CD14-positive monocyte (primary cell): Measurements from ENCODE around the gene ZNF346. TPM values are rescaled to one million over a fixed set of nuclear protein-coding genes. Genes with fewer than 3 reads are reported as not detected.

Experiments used
- DNase-seq, 3 donors: peaks; one replicate each; pipeline ENCODE4 v3.0.0-alpha.2; 2011 to 2022
- H2AFZ ChIP-seq: 2 replicates; pipeline ENCODE4 v1.6.0; 2012; ENCODE audit warnings: mild to moderate bottlenecking, low read depth, low read length, inconsistent platforms; ENCODE audit not compliant: insufficient read depth, poor library complexity, severe bottlenecking
- H3K27ac ChIP-seq, 2 donors: 1 replicate in 1 of 2; 2 replicates in 1 of 2; pipeline ENCODE4 v1.5.1; 2012 to 2013; ENCODE audit warnings: low read length in 2 of 2, control low read depth in 1 of 2, inconsistent platforms in 1 of 2, low read depth in 1 of 2, mild to moderate bottlenecking in 1 of 2
- H3K27me3 ChIP-seq, 2 donors: one replicate each; pipeline versions ENCODE4 v1.6.0 to v1.6.1; 2011 to 2013; ENCODE audit warnings: low read length in 2 of 2; ENCODE audit not compliant: control insufficient read depth in 2 of 2, insufficient read depth in 2 of 2
- H3K36me3 ChIP-seq, 2 donors: replicated peaks in 1 of 2; 1 replicate in 1 of 2; 2 replicates in 1 of 2; pipeline versions ENCODE4 v1.5.1 to v1.6.1; 2012 to 2013; ENCODE audit warnings: low read length in 2 of 2, control low read depth in 1 of 2, inconsistent platforms in 1 of 2, mild to moderate bottlenecking in 1 of 2; ENCODE audit not compliant: insufficient read depth in 2 of 2, control insufficient read depth in 1 of 2
- H3K4me1 ChIP-seq, 2 donors: 1 replicate in 1 of 2; 2 replicates in 1 of 2; pipeline versions ENCODE4 v1.5.1 to v1.6.1; 2012 to 2013; ENCODE audit warnings: low read length in 2 of 2, control low read depth in 1 of 2, inconsistent platforms in 1 of 2, mild to moderate bottlenecking in 1 of 2, moderate library complexity in 1 of 2; ENCODE audit not compliant: insufficient read depth in 2 of 2, control insufficient read depth in 1 of 2
- H3K4me2 ChIP-seq: replicated peaks from 2 replicates; pipeline ENCODE3; 2012; ENCODE audit warnings: low read length, moderate library complexity, mild to moderate bottlenecking; ENCODE audit not compliant: poor library complexity, severe bottlenecking; ENCODE audit errors: extremely low read depth
- H3K4me3 ChIP-seq, 3 experiments: fragments of 200-600 bp in 1 of 3; sonication (generic) in 1 of 3; replicated peaks in 1 of 3; 1 replicate in 2 of 3; 2 replicates in 1 of 3; pipeline ENCODE4 v1.5.1; 2011 to 2013; ENCODE audit warnings: low read length in 3 of 3, mild to moderate bottlenecking in 3 of 3, control low read depth in 2 of 3, low read depth in 2 of 3, inconsistent platforms in 1 of 3, moderate library complexity in 1 of 3
- H3K79me2 ChIP-seq: 2 replicates; pipeline ENCODE4 v1.6.0; 2012; ENCODE audit warnings: mild to moderate bottlenecking, control low read depth, inconsistent platforms, low read length, moderate library complexity; ENCODE audit not compliant: insufficient read depth
- H3K9ac ChIP-seq: 2 replicates; pipeline ENCODE4 v1.6.0; 2017; ENCODE audit warnings: low read length, mild to moderate bottlenecking; ENCODE audit not compliant: insufficient read depth, poor library complexity, severe bottlenecking
- H3K9me3 ChIP-seq, 2 donors: replicated peaks in 1 of 2; 1 replicate in 1 of 2; 2 replicates in 1 of 2; pipeline versions ENCODE4 v1.5.1 to v1.6.1; 2012 to 2013; ENCODE audit warnings: low read length in 2 of 2, control low read depth in 1 of 2; ENCODE audit not compliant: control insufficient read depth in 1 of 2, insufficient read depth in 1 of 2
- H4K20me1 ChIP-seq: 2 replicates; pipeline ENCODE4 v1.6.0; 2012; ENCODE audit warnings: mild to moderate bottlenecking, low read length, control low read depth, moderate library complexity; ENCODE audit not compliant: insufficient read depth
- H3K27ac Mint-ChIP-seq, 7 donors: one replicate each; pipeline ENCODE4 v1.8.0; 2020; ENCODE audit warnings: mild to moderate bottlenecking in 7 of 7, mixed read lengths in 7 of 7, moderate library complexity in 6 of 7, inconsistent platforms in 2 of 7
- H3K27me3 Mint-ChIP-seq, 3 donors: one replicate each; pipeline ENCODE4 v1.8.0; 2021 to 2022; ENCODE audit warnings: low read depth in 3 of 3, mild to moderate bottlenecking in 3 of 3, mixed read lengths in 3 of 3, moderate library complexity in 3 of 3, inconsistent platforms in 1 of 3
- H3K36me3 Mint-ChIP-seq, 2 donors: one replicate each; pipeline ENCODE4 v1.8.0; 2020; ENCODE audit warnings: mixed read lengths in 2 of 2, inconsistent platforms in 1 of 2, mild to moderate bottlenecking in 1 of 2
- H3K4me1 Mint-ChIP-seq: one replicate; pipeline ENCODE4 v1.8.0; 2020; ENCODE audit warnings: mild to moderate bottlenecking, mixed read lengths
- H3K4me3 Mint-ChIP-seq, 2 donors: one replicate each; pipeline ENCODE4 v1.8.0; 2020; ENCODE audit warnings: mild to moderate bottlenecking in 2 of 2, mixed read lengths in 2 of 2, moderate library complexity in 1 of 2
- H3K9me3 Mint-ChIP-seq, 7 donors: one replicate each; pipeline ENCODE4 v1.8.0; 2020 to 2022; ENCODE audit warnings: mixed read lengths in 7 of 7, mild to moderate bottlenecking in 6 of 7, moderate library complexity in 6 of 7, inconsistent platforms in 2 of 7
- WGBS: methylation state at CpG from one replicate; pipeline ENCODE4 v1.1.5; 2013; ENCODE audit warnings: missing lambda C conversion rate; ENCODE audit not compliant: insufficient coverage; 5-methylcytosine and 5-hydroxymethylcytosine counted together
- intact Hi-C, 2 donors: fragments of 100-400 bp; cut with micrococcal nuclease; formaldehyde crosslinking; loops; one replicate each; pipeline versions ENCODE4 v1.15.0 to v1.15.1; 2023
- polyA plus RNA-seq, 3 donors: library from polyadenylated mRNA; depleted of rRNA in 1 of 3; unstranded in 2 of 3; stranded (reverse) in 1 of 3; fragments of 300-500 nt in 2 of 3; fragments of >200 nt in 1 of 3; fragmentation: Illumina TruSeq in 2 of 3; gene quantifications; 1 replicate in 2 of 3; 2 replicates in 1 of 3; pipeline ENCODE4 v1.2.3, GENCODE V29; 2012 to 2021
- TF ChIP-seq, protein P1 (sequence below): fragments of 200-600 bp; IDR thresholded peaks from one replicate; pipeline ENCODE4 v1.8.0; 2022; ENCODE audit warnings: antibody characterized with exemption, mild to moderate bottlenecking

Gene ZNF346
- polyA plus RNA-seq, 3 donors = 6.0 to 9.6 (median 6.4) TPM

- DNase-seq = peak; percentile 97 to 98 (median 98)
- Mint-ChIP-seq H3K4me3 (peak overlapping the region; percentile 59 to 72), H3K27ac (peak overlapping the region; percentile 93 to 100 (median 99)), H3K27me3 (peaks cover 0 to 3% (median 0%) of the 10 kb centered on the region in 3 donors), H3K4me1 (peaks cover 61% of the 10 kb centered on the region), H3K36me3 (peaks cover 6 to 23% of the 10 kb centered on the region in 2 donors), H3K9me3 (peaks cover 0 to 2% (median 0%) of the 10 kb centered on the region in 7 donors)
- intact Hi-C loops = loop anchor here in 1 of 2 donors (5.0 kb wide), 1 partner anchor 97 kb away; the partner anchor contains the start of gene HK3
- Histone ChIP-seq H3K4me1 (peaks cover 68 to 75% of the 10 kb centered on the region in 2 donors), H4K20me1 (no peaks in the 10 kb centered on the region), H3K27me3 (no peaks in the 10 kb centered on the region), H3K4me2 (peak overlapping the region; percentile 65), H3K27ac (peak overlapping the region; percentile 99 to 100), H3K36me3 (no peaks in the 10 kb centered on the region), H3K79me2 (peaks cover 95% of the 10 kb centered on the region), H3K4me3 (peak overlapping the region in 1 of 3 experiments; percentile 50), H2AFZ (no peak overlapping the region), H3K9me3 (no peaks in the 10 kb centered on the region), H3K9ac (peak overlapping the region; percentile 82)
- 0% methylated on average over 3 of the region's 7 CpGs for WGBS
- TF ChIP-seq, protein P1, sequence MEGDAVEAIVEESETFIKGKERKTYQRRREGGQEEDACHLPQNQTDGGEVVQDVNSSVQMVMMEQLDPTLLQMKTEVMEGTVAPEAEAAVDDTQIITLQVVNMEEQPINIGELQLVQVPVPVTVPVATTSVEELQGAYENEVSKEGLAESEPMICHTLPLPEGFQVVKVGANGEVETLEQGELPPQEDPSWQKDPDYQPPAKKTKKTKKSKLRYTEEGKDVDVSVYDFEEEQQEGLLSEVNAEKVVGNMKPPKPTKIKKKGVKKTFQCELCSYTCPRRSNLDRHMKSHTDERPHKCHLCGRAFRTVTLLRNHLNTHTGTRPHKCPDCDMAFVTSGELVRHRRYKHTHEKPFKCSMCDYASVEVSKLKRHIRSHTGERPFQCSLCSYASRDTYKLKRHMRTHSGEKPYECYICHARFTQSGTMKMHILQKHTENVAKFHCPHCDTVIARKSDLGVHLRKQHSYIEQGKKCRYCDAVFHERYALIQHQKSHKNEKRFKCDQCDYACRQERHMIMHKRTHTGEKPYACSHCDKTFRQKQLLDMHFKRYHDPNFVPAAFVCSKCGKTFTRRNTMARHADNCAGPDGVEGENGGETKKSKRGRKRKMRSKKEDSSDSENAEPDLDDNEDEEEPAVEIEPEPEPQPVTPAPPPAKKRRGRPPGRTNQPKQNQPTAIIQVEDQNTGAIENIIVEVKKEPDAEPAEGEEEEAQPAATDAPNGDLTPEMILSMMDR = no peak
These were observed 27.9 kb upstream of the ZNF346 start for GRCh38 chr5:176994460-176995121.

DNA sequence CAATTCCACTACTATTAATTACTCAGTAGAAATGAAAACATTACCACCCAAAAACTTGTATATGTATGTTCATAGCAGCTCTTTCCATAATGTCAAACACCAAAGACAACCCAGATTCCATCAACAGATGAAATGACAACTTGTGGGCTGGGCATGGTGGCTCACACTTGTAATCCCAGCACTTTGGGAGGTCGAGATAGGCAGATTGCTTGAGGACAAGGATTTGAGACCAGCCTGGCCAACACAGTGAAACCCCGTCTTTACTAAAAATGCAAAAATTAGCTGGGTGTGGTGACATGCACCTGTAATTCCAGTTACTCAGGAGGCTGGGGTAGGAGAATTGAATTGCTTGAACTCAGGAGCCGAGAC is 27.4 kb upstream of the ZNF346 start:
- no peak for DNase-seq
- peak overlapping the region; percentile 59 to 72 for H3K4me3 Mint-ChIP-seq
- peaks cover 0 to 3% (median 0%) of the 10 kb centered on the region in 3 donors for H3K27me3 Mint-ChIP-seq
- Histone ChIP-seq H2AFZ (no peak overlapping the region), H3K79me2 (peaks cover 95% of the 10 kb centered on the region), H3K4me1 (peaks cover 71 to 80% of the 10 kb centered on the region in 2 donors), H3K27ac (peak overlapping the region; percentile 99 to 100), H3K4me3 (peak overlapping the region in 1 of 3 experiments; percentile 50), H3K36me3 (no peaks in the 10 kb centered on the region), H3K9ac (peak overlapping the region; percentile 82), H4K20me1 (no peaks in the 10 kb centered on the region), H3K9me3 (no peaks in the 10 kb centered on the region), H3K27me3 (no peaks in the 10 kb centered on the region), H3K4me2 (peak overlapping the region; percentile 65)
- H3K9me3 Mint-ChIP-seq = peaks cover 0 to 2% (median 0%) of the 10 kb centered on the region in 7 donors
- intact Hi-C loops = loop anchor here in 1 of 2 donors (5.0 kb wide), 1 partner anchor 98 kb away; the partner anchor contains the start of gene HK3
- TF ChIP-seq, protein P1 = no peak
- H3K27ac Mint-ChIP-seq = peak overlapping the region; percentile 93 to 100 (median 99)
- H3K4me1 Mint-ChIP-seq = peaks cover 65% of the 10 kb centered on the region
- 33% methylated on average over 1 of the region's 3 CpGs for WGBS
- peaks cover 9 to 19% of the 10 kb centered on the region in 2 donors for H3K36me3 Mint-ChIP-seq
